GM12891 (cell line): Measurements from ENCODE around the gene HAUS3.
"Not testable (repeated sequence)": the region's sequence is repeated elsewhere in the genome, so short reads cannot be mapped to it uniquely, and the experiment has no call there.

Experiments used
- DNase-seq: peaks from one replicate; pipeline ENCODE4 v3.0.0; 2011; ENCODE audit warnings: low spot score; ENCODE audit not compliant: insufficient read length
- FAIRE-seq: peaks from 2 replicates; lab custom pipeline; 2011; peaks lifted over from hg19 to GRCh38; lab: Jason Lieb, UNC
- PAX5 ChIP-seq: IDR thresholded peaks from 2 replicates; pipeline ENCODE4 v1.6.1; 2011; ENCODE audit warnings: low read length, moderate library complexity, mild to moderate bottlenecking; ENCODE audit not compliant: insufficient read depth, severe bottlenecking
- POLR2A ChIP-seq: IDR thresholded peaks from 2 replicates; pipeline ENCODE4 v1.6.1; 2011; ENCODE audit warnings: low read depth, low read length, control low read depth
- POLR2AphosphoS5 ChIP-seq: IDR thresholded peaks from 2 replicates; pipeline ENCODE4 v1.6.1; 2011; ENCODE audit warnings: low read depth, low read length, control low read depth
- POU2F2 ChIP-seq: IDR thresholded peaks from 2 replicates; pipeline ENCODE4 v1.6.1; 2011; ENCODE audit warnings: low read depth, mild to moderate bottlenecking, control low read depth, low read length, moderate library complexity
- SPI1 ChIP-seq: IDR thresholded peaks from 2 replicates; pipeline ENCODE4 v1.6.1; 2011; ENCODE audit warnings: low read depth, low read length, control low read depth
- TAF1 ChIP-seq: IDR thresholded peaks from 2 replicates; pipeline ENCODE4 v1.6.1; 2011; ENCODE audit warnings: low read depth, low read length, control low read depth

HAUS3 gene

GRCh38 chr4:2284934-2285612 is 43.2 kb upstream of the HAUS3 start:
- TF ChIP-seq POLR2A (no peak), PAX5 (no peak), TAF1 (no peak), POU2F2 (no peak), POLR2AphosphoS5 (no peak), SPI1 (no peak)
- no peak for DNase-seq

GRCh38 chr4:2284161-2284933 is 42.4 kb upstream of the HAUS3 start:
- DNase-seq (no peak), FAIRE-seq (no peak)
- TF ChIP-seq PAX5 = no peak
- TF ChIP-seq TAF1 = no peak
- no peak for TF ChIP-seq POU2F2
- TF ChIP-seq POLR2A = no peak
- no peak for TF ChIP-seq SPI1
- TF ChIP-seq POLR2AphosphoS5 = no peak

More at GRCh38 chr4:2284934-2285612, 43.2 kb upstream of the HAUS3 start:
- no peak for FAIRE-seq

- no peak for DNase-seq
- FAIRE-seq = no peak
- TF ChIP-seq POU2F2 (no peak), POLR2AphosphoS5 (no peak)
Measured at GRCh38 chr4:2283199-2283711, 41.3 kb upstream of the HAUS3 start.

- FAIRE-seq (peak; percentile 85), DNase-seq (peak; percentile 51)
- TF ChIP-seq SPI1 (no peak), POU2F2 (no peak), POLR2A (no peak), TAF1 (no peak), POLR2AphosphoS5 (no peak), PAX5 (no peak)
Measured at GRCh38 chr4:2281575-2282343, 39.8 kb upstream of the HAUS3 start.

- no peak for TF ChIP-seq POU2F2
- no peak for TF ChIP-seq TAF1
- TF ChIP-seq POLR2AphosphoS5 = no peak
- TF ChIP-seq PAX5 = no peak
- TF ChIP-seq SPI1 = no peak
- TF ChIP-seq POLR2A = no peak
- DNase-seq (no peak), FAIRE-seq (no peak)
Measured at GRCh38 chr4:2280531-2281300, 38.8 kb upstream of the HAUS3 start.

- FAIRE-seq (no peak), DNase-seq (no peak)
- no peak for TF ChIP-seq TAF1
- TF ChIP-seq POLR2AphosphoS5 = no peak
- TF ChIP-seq POU2F2 = no peak
- no peak for TF ChIP-seq POLR2A
- no peak for TF ChIP-seq SPI1
- TF ChIP-seq PAX5 = no peak
Measured at GRCh38 chr4:2277956-2278355, 36.0 kb upstream of the HAUS3 start.

GRCh38 chr4:2276581-2277325 is 34.8 kb upstream of the HAUS3 start:
- no peak for FAIRE-seq
- TF ChIP-seq TAF1 (no peak), POLR2A (no peak), PAX5 (no peak), POLR2AphosphoS5 (no peak), SPI1 (no peak), POU2F2 (no peak)

GRCh38 chr4:2275546-2276251 is 33.8 kb upstream of the HAUS3 start:
- TF ChIP-seq PAX5 (no peak), TAF1 (no peak), POU2F2 (no peak), POLR2AphosphoS5 (no peak), SPI1 (no peak), POLR2A (no peak)
- DNase-seq (no peak), FAIRE-seq (no peak)

More at GRCh38 chr4:2276581-2277325, 34.8 kb upstream of the HAUS3 start:
- DNase-seq = no peak

- not testable (repeated sequence) for DNase-seq, FAIRE-seq
Measured at GRCh38 chr4:2275044-2275397, 33.1 kb upstream of the HAUS3 start.
